Glutamatergic neuron (in vitro differentiated cells): ENCODE results near the gene IGSF23. TPM values are rescaled to one million over a fixed set of nuclear protein-coding genes. Genes with fewer than 3 reads are reported as not detected.
"Not testable (repeated sequence)": the region's sequence is repeated elsewhere in the genome, so short reads cannot be mapped to it uniquely, and the experiment has no call there.

Source experiments
- DNase-seq: peaks from one replicate; pipeline ENCODE4 v3.0.0; 2022
- H3K27ac Mint-ChIP-seq: one replicate; pipeline ENCODE4 v1.8.0; 2020; ENCODE audit warnings: mild to moderate bottlenecking, mixed read lengths, inconsistent platforms; ENCODE audit not compliant: unreplicated experiment
- H3K27me3 Mint-ChIP-seq: one replicate; pipeline ENCODE4 v1.8.0; 2020; ENCODE audit warnings: mild to moderate bottlenecking, moderate library complexity, mixed read lengths, inconsistent platforms; ENCODE audit not compliant: unreplicated experiment
- H3K36me3 Mint-ChIP-seq: one replicate; pipeline ENCODE4 v1.8.0; 2020; ENCODE audit warnings: mild to moderate bottlenecking, mixed read lengths, inconsistent platforms; ENCODE audit not compliant: unreplicated experiment
- H3K4me1 Mint-ChIP-seq: one replicate; pipeline ENCODE4 v1.8.0; 2020; ENCODE audit warnings: mild to moderate bottlenecking, low read depth, mixed read lengths, inconsistent platforms; ENCODE audit not compliant: unreplicated experiment
- H3K4me3 Mint-ChIP-seq: one replicate; pipeline ENCODE4 v1.8.0; 2020; ENCODE audit warnings: mild to moderate bottlenecking, mixed read lengths, inconsistent platforms; ENCODE audit not compliant: unreplicated experiment
- H3K9me3 Mint-ChIP-seq: one replicate; pipeline ENCODE4 v1.8.0; 2020; ENCODE audit warnings: mild to moderate bottlenecking, moderate library complexity, mixed read lengths, inconsistent platforms; ENCODE audit not compliant: unreplicated experiment
- total RNA-seq: library from RNA; stranded (reverse); fragmentation: NEBNext Ultra II Directional; extraction: Animal tissue kit (Norgen Biotek cat#: 25700); gene quantifications from one replicate; pipeline ENCODE4 v1.2.1, GENCODE V29; 2021; ENCODE audit not compliant: unreplicated experiment
- TF ChIP-seq, protein P1 (sequence below): fragments of 200-600 bp; sonication (generic); IDR thresholded peaks from one replicate; pipeline ENCODE4 v1.5.0; 2021; ENCODE audit not compliant: partially characterized antibody, unreplicated experiment

Gene IGSF23
- total RNA-seq, 1 donor from 2014 or later, result not detected

- H3K4me3 Mint-ChIP-seq, result no peak overlapping the region
- DNase-seq, result no peak
- no peaks in the 10 kb centered on the region for H3K36me3 Mint-ChIP-seq
- H3K4me1 Mint-ChIP-seq, result no peaks in the 10 kb centered on the region
- TF ChIP-seq, protein P1, sequence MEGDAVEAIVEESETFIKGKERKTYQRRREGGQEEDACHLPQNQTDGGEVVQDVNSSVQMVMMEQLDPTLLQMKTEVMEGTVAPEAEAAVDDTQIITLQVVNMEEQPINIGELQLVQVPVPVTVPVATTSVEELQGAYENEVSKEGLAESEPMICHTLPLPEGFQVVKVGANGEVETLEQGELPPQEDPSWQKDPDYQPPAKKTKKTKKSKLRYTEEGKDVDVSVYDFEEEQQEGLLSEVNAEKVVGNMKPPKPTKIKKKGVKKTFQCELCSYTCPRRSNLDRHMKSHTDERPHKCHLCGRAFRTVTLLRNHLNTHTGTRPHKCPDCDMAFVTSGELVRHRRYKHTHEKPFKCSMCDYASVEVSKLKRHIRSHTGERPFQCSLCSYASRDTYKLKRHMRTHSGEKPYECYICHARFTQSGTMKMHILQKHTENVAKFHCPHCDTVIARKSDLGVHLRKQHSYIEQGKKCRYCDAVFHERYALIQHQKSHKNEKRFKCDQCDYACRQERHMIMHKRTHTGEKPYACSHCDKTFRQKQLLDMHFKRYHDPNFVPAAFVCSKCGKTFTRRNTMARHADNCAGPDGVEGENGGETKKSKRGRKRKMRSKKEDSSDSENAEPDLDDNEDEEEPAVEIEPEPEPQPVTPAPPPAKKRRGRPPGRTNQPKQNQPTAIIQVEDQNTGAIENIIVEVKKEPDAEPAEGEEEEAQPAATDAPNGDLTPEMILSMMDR, result no peak
- no peak overlapping the region for H3K27ac Mint-ChIP-seq
- no peaks in the 10 kb centered on the region for H3K9me3 Mint-ChIP-seq
- H3K27me3 Mint-ChIP-seq, result no peaks in the 10 kb centered on the region
Observed at GRCh38 chr19:44609219-44609618, 4.1 kb upstream of the IGSF23 start.

DNA sequence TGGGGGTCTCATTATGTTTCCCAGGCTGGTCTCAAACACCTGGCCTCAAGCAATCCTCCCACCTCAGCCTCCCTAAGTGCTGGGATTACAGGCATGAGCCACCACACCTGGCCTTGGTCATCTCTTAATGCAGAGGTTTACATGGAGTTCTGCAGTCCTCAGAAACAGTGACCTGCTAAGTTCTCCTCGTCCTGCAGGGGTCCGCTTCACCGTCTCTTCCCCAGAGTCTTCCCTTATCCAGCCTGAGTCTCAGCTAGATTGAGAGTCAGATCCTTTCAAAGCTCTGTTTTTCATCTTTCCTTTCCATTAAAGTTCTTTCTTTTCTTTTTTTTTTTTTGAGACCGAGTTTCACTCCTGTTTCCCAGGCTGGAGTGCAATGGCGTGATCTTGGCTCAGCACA, 2.9 kb upstream of the IGSF23 start:
- not testable (repeated sequence) for DNase-seq, H3K9me3 Mint-ChIP-seq, H3K36me3 Mint-ChIP-seq, H3K4me1 Mint-ChIP-seq, H3K27me3 Mint-ChIP-seq, H3K27ac Mint-ChIP-seq, H3K4me3 Mint-ChIP-seq

DNA sequence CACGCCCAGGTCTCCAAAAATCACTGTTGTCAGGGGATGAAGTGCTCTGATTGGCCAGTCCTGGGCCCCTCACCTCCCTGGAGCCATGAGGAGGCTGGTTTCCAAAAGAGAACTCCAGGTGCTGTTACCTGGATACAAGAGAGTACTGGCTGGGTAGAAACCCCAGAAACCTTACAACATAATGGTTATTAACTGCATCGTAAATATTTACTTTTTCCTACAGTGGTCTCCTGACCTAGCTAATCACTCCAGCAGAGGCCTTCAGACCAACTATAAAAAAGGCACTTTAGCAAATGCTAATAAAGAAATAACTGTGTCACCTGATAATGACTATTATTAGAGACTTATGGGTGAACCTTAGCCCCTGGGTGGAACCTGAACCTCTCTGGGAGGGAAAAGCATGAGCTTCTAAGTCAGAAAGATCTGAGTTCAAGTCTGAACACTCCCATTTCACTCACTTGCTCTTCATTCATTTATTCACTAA, 1.5 kb upstream of the IGSF23 start:
- Mint-ChIP-seq H3K9me3 (no peaks in the 10 kb centered on the region), H3K36me3 (no peaks in the 10 kb centered on the region), H3K27me3 (no peaks in the 10 kb centered on the region), H3K27ac (no peak overlapping the region), H3K4me1 (no peaks in the 10 kb centered on the region), H3K4me3 (no peak overlapping the region)
- no peak for DNase-seq
- TF ChIP-seq, protein P1, result no peak

- TF ChIP-seq, protein P1, result no peak
- H3K4me1 Mint-ChIP-seq, result no peaks in the 10 kb centered on the region
- no peak overlapping the region for H3K27ac Mint-ChIP-seq
- no peaks in the 10 kb centered on the region for H3K36me3 Mint-ChIP-seq
- DNase-seq, result no peak
- H3K4me3 Mint-ChIP-seq, result no peak overlapping the region
- no peaks in the 10 kb centered on the region for H3K27me3 Mint-ChIP-seq
- no peaks in the 10 kb centered on the region for H3K9me3 Mint-ChIP-seq
Observed at GRCh38 chr19:44614313-44614712, 950 bp downstream of the IGSF23 start.

GRCh38 chr19:44615863-44616247, 2.5 kb downstream of the IGSF23 start:
- no peak overlapping the region for H3K4me3 Mint-ChIP-seq
- no peaks in the 10 kb centered on the region for H3K27me3 Mint-ChIP-seq
- no peaks in the 10 kb centered on the region for H3K36me3 Mint-ChIP-seq
- TF ChIP-seq, protein P1, result no peak
- H3K4me1 Mint-ChIP-seq, result no peaks in the 10 kb centered on the region
- no peak for DNase-seq
- no peak overlapping the region for H3K27ac Mint-ChIP-seq
- H3K9me3 Mint-ChIP-seq, result peaks cover 2% of the 10 kb centered on the region
